A673 (cell line): ENCODE measurements around the gene GRK6. TPM values are rescaled to one million over a fixed set of nuclear protein-coding genes. Genes with fewer than 3 reads are reported as not detected.

Experiments
- BruUV-seq: library from RNA; stranded (reverse); fragments of 400-500 nt; replicated peaks from 2 replicates; lab custom pipeline; 2021; lab: Mats Ljungman, UMichigan
- CTCF ChIA-PET: fragments of 300-600 bp; sonication (Branson Sonifier 250); formaldehyde crosslinking; loops from one replicate; lab custom pipeline; 2022; ENCODE audit warnings: antibody characterized with exemption; lab: Charles Lee
- POLR2A ChIA-PET: fragments of 300-600 bp; sonication (Branson Sonifier 250); formaldehyde crosslinking; loops from one replicate; lab custom pipeline; 2022; ENCODE audit warnings: antibody characterized with exemption; ENCODE audit not compliant: low non-redundant PET; lab: Charles Lee
- DNase-seq: peaks from one replicate; pipeline ENCODE4 v3.0.0-alpha.2; 2015; ENCODE audit warnings: low spot score
- H3K27ac ChIP-seq: fragments of 200-600 bp; sonication (generic); 2 replicates; pipeline ENCODE4 v1.5.1; 2016; ENCODE audit warnings: mixed run types, low read depth, mild to moderate bottlenecking, mixed read lengths, antibody characterized with exemption, low read length; ENCODE audit not compliant: poor library complexity, severe bottlenecking
- H3K27me3 ChIP-seq: fragments of 200-600 bp; sonication (generic); replicated peaks from 2 replicates; pipeline ENCODE4 v1.6.1; 2017; ENCODE audit warnings: mixed run types, low read depth, mild to moderate bottlenecking, mixed read lengths, antibody characterized with exemption, low read length; ENCODE audit not compliant: insufficient read depth, poor library complexity
- H3K36me3 ChIP-seq: fragments of 200-600 bp; sonication (generic); 2 replicates; pipeline ENCODE4 v1.6.1; 2016; ENCODE audit warnings: mixed run types, mild to moderate bottlenecking, mixed read lengths, antibody characterized with exemption, low read length; ENCODE audit not compliant: insufficient read depth, poor library complexity, severe bottlenecking
- H3K4me1 ChIP-seq: fragments of 200-600 bp; sonication (generic); 2 replicates; pipeline ENCODE4 v1.6.1; 2017; ENCODE audit warnings: mixed run types, mild to moderate bottlenecking, mixed read lengths, antibody characterized with exemption, low read length; ENCODE audit not compliant: insufficient read depth, poor library complexity, severe bottlenecking
- H3K4me3 ChIP-seq: fragments of 200-600 bp; sonication (generic); 2 replicates; pipeline ENCODE4 v1.5.1; 2016; ENCODE audit warnings: low read depth, mixed run types, mild to moderate bottlenecking, mixed read lengths, low read length; ENCODE audit not compliant: poor library complexity, severe bottlenecking
- H3K9me3 ChIP-seq: fragments of 200-600 bp; sonication (generic); 2 replicates; pipeline ENCODE4 v1.6.1; 2016; ENCODE audit warnings: mixed run types, low read depth, mild to moderate bottlenecking, mixed read lengths, antibody characterized with exemption, low read length; ENCODE audit not compliant: poor library complexity, severe bottlenecking
- CTCF ChIP-seq: fragments of 300-800, 200-600 bp; sonication (generic); conservative IDR thresholded peaks from 2 replicates; pipeline ENCODE4 v1.5.1; 2017; ENCODE audit warnings: low read depth, mild to moderate bottlenecking, antibody characterized with exemption, low read length, moderate library complexity, mixed read lengths
- EZH2 ChIP-seq: fragments of 200-600 bp; sonication (generic); IDR thresholded peaks from 2 replicates; pipeline ENCODE4 v1.6.1; 2017; ENCODE audit warnings: borderline replicate concordance, low read depth, mild to moderate bottlenecking, mixed read lengths, antibody characterized with exemption, low read length; ENCODE audit not compliant: poor library complexity, severe bottlenecking
- intact Hi-C: fragments of 100-400 bp; cut with micrococcal nuclease; formaldehyde crosslinking; loops from one replicate; pipeline ENCODE4 v1.10.0; 2022; ENCODE audit not compliant: unreplicated experiment
- total RNA-seq: library from RNA; stranded (reverse); gene quantifications from 2 replicates; pipeline ENCODE4 v1.2.3, GENCODE V29; 2021

Gene GRK6
- total RNA-seq, 1 experiment from 2014 or later = 32.1 TPM

GRCh38 chr5:177465044-177465443 lies 38.6 kb downstream of the GRK6 start:
- no peak overlapping the region for H3K4me3 ChIP-seq
- ChIA-PET POLR2A (no interaction called here), CTCF (interaction anchor here (0.6 kb wide), 1 partner anchor 9 kb away, joined by 7 read pairs; no protein-coding TSS in a partner anchor)
- BruUV-seq = no TSS peak
- intact Hi-C loops = no loop called here
- peaks cover 60% of the 10 kb centered on the region for H3K36me3 ChIP-seq
- no peak for DNase-seq
- H3K27me3 ChIP-seq = no peaks in the 10 kb centered on the region
- TF ChIP-seq CTCF (no peak), EZH2 (no peak)
- H3K9me3 ChIP-seq = no peaks in the 10 kb centered on the region
- no peak overlapping the region for H3K27ac ChIP-seq
- peaks cover under 1% of the 10 kb centered on the region for H3K4me1 ChIP-seq

- H3K9me3 ChIP-seq = no peaks in the 10 kb centered on the region
- intact Hi-C loops = no loop called here
- TF ChIP-seq CTCF = no peak
- no peak for TF ChIP-seq EZH2
- POLR2A ChIA-PET = no interaction called here
- no peaks in the 10 kb centered on the region for H3K27me3 ChIP-seq
- no peak for DNase-seq
- peaks cover 19% of the 10 kb centered on the region for H3K4me1 ChIP-seq
- peaks cover 61% of the 10 kb centered on the region for H3K36me3 ChIP-seq
- H3K4me3 ChIP-seq = no peak overlapping the region
- H3K27ac ChIP-seq = no peak overlapping the region
- CTCF ChIA-PET = no interaction called here
- BruUV-seq = no TSS peak
Observed at GRCh38 chr5:177466861-177467260, 40.4 kb downstream of the GRK6 start.

- POLR2A ChIA-PET = no interaction called here
- H3K36me3 ChIP-seq = peaks cover 61% of the 10 kb centered on the region
Observed at GRCh38 chr5:177467436-177467835, 41.0 kb downstream of the GRK6 start.

More at GRCh38 chr5:177467436-177467835, 41.0 kb downstream of the GRK6 start:
- Histone ChIP-seq H3K9me3 (no peaks in the 10 kb centered on the region), H3K4me1 (peaks cover 23% of the 10 kb centered on the region), H3K4me3 (no peak overlapping the region), H3K27ac (no peak overlapping the region), H3K27me3 (no peaks in the 10 kb centered on the region)
- BruUV-seq = no TSS peak
- no peak for TF ChIP-seq EZH2
- TF ChIP-seq CTCF = no peak
- intact Hi-C loops = no loop called here
- CTCF ChIA-PET = no interaction called here
- DNase-seq = no peak
